Choroid plexus epithelial cell (primary cell): ENCODE results near the gene CFD.
A peak's percentile ranks its signal among the peaks of the same experiment; 100 is the strongest.

ENCODE experiments used
- DNase-seq: peaks from one replicate; pipeline ENCODE4 v3.0.0-alpha.2; 2010; ENCODE audit warnings: low read depth
- H3K4me3 ChIP-seq: 2 replicates; pipeline ENCODE4 v1.5.1; 2011; ENCODE audit warnings: low read depth, mild to moderate bottlenecking, control low read depth, low read length, moderate library complexity
- CTCF ChIP-seq: conservative IDR thresholded peaks from 2 replicates; pipeline ENCODE4 v1.5.1; 2011; ENCODE audit warnings: low read depth, mild to moderate bottlenecking, control low read depth, inconsistent platforms, low read length, moderate library complexity

The CFD gene

GRCh38 chr19:884420-885211 is 25.2 kb downstream of the CFD start:
- no peak for TF ChIP-seq CTCF
- no peak for DNase-seq
- H3K4me3 ChIP-seq, result no peak overlapping the region

- no peak for TF ChIP-seq CTCF
- DNase-seq, result no peak
- H3K4me3 ChIP-seq, result no peak overlapping the region
Measured at GRCh38 chr19:885536-886224, 26.2 kb downstream of the CFD start.

GRCh38 chr19:887072-887471 is 27.6 kb downstream of the CFD start:
- TF ChIP-seq CTCF, result no peak
- no peak overlapping the region for H3K4me3 ChIP-seq
- DNase-seq, result peak; percentile 65

GRCh38 chr19:887599-887998 is 28.1 kb downstream of the CFD start:
- TF ChIP-seq CTCF, result no peak
- DNase-seq, result no peak
- no peak overlapping the region for H3K4me3 ChIP-seq

GRCh38 chr19:888581-889385 is 29.3 kb downstream of the CFD start:
- no peak for DNase-seq

GRCh38 chr19:889662-890295 is 30.3 kb downstream of the CFD start:
- DNase-seq, result no peak
- TF ChIP-seq CTCF, result no peak
- no peak overlapping the region for H3K4me3 ChIP-seq

More at GRCh38 chr19:888581-889385, 29.3 kb downstream of the CFD start:
- no peak for TF ChIP-seq CTCF
- no peak overlapping the region for H3K4me3 ChIP-seq
